ENCODE data around the gene RANGRF. TPM values are rescaled to one million over a fixed set of nuclear protein-coding genes. Genes with fewer than 3 reads are reported as not detected.

RANGRF gene
- total RNA-seq, 1 experiment from 2014 or later, result 12.7 TPM

DNA sequence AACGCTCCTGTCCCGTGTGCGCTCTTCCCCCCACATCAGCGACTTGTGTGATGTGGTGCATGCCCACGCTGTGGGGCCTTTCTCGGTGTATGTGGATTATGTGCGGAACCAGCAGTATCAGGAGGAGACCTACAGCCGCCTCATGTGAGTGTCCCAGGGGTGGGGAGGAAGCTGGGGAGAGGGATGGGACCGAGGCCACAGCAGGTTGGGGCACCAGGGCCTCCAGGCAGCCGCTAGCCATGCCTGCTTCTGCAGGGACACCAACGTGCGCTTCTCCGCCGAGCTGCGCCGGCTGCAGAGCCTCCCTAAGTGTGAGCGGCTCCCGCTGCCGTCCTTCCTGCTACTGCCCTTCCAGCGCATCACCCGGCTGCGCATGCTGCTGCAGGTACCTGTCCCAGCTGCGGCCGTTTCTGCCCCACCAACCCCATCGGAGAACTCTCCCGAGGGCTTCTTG is 27.3 kb downstream of the RANGRF start:
- peaks cover 27% of the 10 kb centered on the region for H3K27me3 ChIP-seq (ENCODE audit: control insufficient read depth, insufficient read depth, low read length)
- H3K4me3 ChIP-seq (ENCODE audit: insufficient read depth, low read depth, low read length), result peak overlapping the region; percentile 66
- peak; percentile 86 for DNase-seq
- H3K36me3 ChIP-seq (replicated peaks; ENCODE audit: control insufficient read depth, insufficient read depth, low read length), result no peaks in the 10 kb centered on the region

DNA sequence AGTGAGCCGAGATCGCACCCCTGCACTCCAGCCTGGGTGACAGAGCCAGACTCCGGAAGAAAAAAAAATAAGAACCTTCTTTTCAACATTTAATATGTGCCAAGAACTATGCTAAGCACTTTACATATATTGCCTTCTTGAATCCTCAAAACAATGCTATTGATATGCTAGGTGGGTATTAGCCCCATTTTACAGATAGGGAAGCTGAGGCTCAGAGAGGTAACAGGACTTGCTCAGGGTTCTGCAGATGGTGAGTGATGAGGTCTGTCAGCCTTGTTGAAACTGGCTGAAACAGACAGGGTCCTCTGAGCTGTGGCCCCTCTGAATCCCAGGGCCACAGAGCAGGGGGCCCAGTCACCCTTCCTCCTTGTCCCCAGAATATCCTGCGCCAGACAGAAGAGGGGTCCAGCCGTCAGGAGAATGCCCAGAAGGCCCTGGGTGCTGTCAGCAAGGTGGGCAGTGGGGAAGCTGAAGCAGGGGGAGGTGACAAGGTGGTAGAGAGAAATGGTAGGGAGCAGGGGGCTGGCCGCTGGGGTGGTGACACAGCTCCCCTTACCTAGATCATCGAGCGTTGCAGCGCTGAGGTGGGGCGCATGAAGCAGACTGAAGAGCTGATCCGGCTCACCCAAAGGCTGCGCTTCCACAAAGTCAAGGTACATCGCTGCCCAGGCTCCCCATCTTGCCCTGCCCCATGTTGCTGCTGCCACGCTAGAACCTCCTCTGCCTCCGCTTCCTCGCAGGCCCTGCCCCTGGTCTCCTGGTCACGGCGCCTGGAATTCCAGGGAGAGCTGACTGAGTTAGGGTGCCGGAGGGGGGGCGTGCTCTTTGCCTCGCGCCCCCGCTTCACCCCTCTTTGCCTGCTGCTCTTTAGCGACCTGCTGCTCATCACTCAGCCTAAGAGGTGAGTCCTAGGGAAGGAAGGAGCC is 29.8 kb downstream of the RANGRF start:
- H3K27me3 ChIP-seq (ENCODE audit: control insufficient read depth, insufficient read depth, low read length), result peaks cover 27% of the 10 kb centered on the region
- no peak overlapping the region for H3K4me3 ChIP-seq (ENCODE audit: insufficient read depth, low read depth, low read length)
- DNase-seq, result peak; percentile 42
- no peaks in the 10 kb centered on the region for H3K36me3 ChIP-seq (replicated peaks; ENCODE audit: control insufficient read depth, insufficient read depth, low read length)

DNA sequence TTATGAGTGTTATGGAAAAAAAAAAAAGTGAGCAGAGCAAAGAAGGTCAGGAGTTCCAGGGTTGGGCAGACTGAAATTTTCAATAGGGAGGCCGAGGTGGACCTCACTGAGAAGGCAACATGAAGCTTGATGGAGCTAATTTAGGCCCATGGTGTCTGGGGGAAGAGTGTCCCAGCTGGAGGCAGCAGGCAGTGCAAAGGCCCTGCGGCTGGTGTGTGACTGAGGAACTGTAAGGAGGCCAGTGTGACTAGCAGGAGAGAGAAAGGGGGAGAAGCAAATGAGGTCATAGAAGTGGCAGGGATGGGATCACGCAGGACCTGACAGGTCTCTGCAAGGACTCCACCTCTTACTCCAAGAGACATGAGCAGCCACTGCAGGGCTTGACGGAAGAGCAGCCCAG is 31.8 kb downstream of the RANGRF start:
- H3K27me3 ChIP-seq (ENCODE audit: control insufficient read depth, insufficient read depth, low read length), result peaks cover 18% of the 10 kb centered on the region
- H3K4me3 ChIP-seq (ENCODE audit: insufficient read depth, low read depth, low read length), result no peak overlapping the region
- H3K36me3 ChIP-seq (replicated peaks; ENCODE audit: control insufficient read depth, insufficient read depth, low read length), result no peaks in the 10 kb centered on the region
- no peak for DNase-seq

DNA sequence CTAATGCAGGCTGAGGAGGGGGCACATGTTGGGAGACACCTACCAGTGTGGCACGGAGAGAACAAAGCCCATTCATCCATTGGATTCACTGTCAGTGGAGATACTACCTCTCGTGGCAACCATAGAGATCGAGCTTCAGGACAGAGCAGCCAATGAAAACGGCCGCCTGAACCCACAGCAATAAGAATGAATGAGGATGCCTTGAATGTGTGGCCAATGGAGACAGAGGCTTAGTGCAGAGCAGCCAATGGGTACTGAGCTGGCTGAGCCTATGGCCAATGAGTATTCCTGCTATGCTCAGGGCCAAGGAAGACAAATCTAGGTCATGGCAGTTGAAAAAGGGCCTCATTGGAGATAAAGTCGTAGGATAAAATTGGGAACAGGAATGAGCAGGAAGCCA is 32.5 kb downstream of the RANGRF start:
- Histone ChIP-seq H3K36me3 (replicated peaks; ENCODE audit: control insufficient read depth, insufficient read depth, low read length) (no peaks in the 10 kb centered on the region), H3K27me3 (ENCODE audit: control insufficient read depth, insufficient read depth, low read length) (peaks cover 12% of the 10 kb centered on the region), H3K4me3 (ENCODE audit: insufficient read depth, low read depth, low read length) (no peak overlapping the region)
- DNase-seq, result peak; percentile 66

DNA sequence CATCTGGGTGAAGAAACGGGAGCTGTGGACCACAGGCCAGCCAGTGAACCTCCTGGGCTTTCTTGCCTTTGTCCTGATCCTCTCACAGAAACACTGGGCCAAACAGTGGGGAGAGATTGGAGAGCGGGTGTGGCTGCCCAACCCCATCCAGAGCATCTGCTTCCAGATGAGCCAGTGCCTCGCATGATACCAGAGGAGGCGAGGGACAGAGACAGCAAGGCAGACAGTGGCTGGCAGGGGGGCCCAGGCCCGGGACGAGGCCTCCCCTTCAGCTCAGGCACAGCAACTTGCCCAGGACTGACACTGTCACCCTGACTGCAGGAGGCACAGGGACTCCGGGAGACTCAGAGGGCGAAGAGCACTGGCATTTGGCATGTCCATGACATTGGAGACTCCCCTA is 33.6 kb downstream of the RANGRF start:
- Histone ChIP-seq H3K36me3 (replicated peaks; ENCODE audit: control insufficient read depth, insufficient read depth, low read length) (no peaks in the 10 kb centered on the region), H3K27me3 (ENCODE audit: control insufficient read depth, insufficient read depth, low read length) (peaks cover 13% of the 10 kb centered on the region), H3K4me3 (ENCODE audit: insufficient read depth, low read depth, low read length) (no peak overlapping the region)
- no peak for DNase-seq

DNA sequence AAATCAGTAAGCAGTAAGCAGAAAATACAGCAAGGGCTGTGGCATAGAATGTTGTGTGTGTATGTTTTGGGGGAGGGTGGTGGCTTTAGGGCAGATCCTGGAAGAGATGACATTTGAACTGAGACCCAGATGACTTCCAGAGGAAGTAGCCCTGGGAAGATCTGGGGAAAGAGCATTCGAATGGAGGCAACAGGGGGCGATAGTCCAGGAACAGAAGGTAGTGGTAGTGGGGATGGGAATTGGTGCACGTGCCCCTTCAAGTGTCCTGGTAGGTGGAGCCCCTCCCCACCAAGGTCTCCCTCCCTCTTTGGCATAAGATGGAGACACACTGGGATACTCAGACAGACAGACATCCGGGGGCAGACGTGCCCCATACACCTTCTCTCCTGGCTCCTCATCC is 35.7 kb downstream of the RANGRF start:
- no peaks in the 10 kb centered on the region for H3K36me3 ChIP-seq (replicated peaks; ENCODE audit: control insufficient read depth, insufficient read depth, low read length)
- peak; percentile 51 for DNase-seq
- H3K4me3 ChIP-seq (ENCODE audit: insufficient read depth, low read depth, low read length), result no peak overlapping the region
- H3K27me3 ChIP-seq (ENCODE audit: control insufficient read depth, insufficient read depth, low read length), result peaks cover 18% of the 10 kb centered on the region

DNA sequence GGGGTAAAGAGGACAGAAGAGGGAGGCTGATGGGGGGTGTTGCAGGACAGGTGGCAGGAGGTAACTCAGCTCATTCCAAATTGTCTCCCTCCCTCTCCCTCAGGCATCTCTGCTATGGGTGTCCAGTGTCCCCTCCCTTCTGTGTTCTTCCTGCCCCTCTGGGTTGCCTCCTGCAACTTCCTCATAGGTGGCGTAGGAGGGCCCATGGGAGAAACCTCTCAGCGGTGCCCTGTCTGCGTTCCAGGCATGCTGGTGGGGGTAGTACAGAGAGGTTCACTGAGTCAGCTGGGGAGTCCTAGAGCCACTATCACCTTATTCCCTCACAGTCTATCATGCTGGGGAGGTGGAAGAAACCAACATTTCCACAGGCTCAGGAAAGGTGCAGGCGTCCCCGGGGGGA is 36.5 kb downstream of the RANGRF start:
- Histone ChIP-seq H3K27me3 (ENCODE audit: control insufficient read depth, insufficient read depth, low read length) (peaks cover 18% of the 10 kb centered on the region), H3K36me3 (replicated peaks; ENCODE audit: control insufficient read depth, insufficient read depth, low read length) (no peaks in the 10 kb centered on the region), H3K4me3 (ENCODE audit: insufficient read depth, low read depth, low read length) (no peak overlapping the region)
- DNase-seq, result no peak

DNA sequence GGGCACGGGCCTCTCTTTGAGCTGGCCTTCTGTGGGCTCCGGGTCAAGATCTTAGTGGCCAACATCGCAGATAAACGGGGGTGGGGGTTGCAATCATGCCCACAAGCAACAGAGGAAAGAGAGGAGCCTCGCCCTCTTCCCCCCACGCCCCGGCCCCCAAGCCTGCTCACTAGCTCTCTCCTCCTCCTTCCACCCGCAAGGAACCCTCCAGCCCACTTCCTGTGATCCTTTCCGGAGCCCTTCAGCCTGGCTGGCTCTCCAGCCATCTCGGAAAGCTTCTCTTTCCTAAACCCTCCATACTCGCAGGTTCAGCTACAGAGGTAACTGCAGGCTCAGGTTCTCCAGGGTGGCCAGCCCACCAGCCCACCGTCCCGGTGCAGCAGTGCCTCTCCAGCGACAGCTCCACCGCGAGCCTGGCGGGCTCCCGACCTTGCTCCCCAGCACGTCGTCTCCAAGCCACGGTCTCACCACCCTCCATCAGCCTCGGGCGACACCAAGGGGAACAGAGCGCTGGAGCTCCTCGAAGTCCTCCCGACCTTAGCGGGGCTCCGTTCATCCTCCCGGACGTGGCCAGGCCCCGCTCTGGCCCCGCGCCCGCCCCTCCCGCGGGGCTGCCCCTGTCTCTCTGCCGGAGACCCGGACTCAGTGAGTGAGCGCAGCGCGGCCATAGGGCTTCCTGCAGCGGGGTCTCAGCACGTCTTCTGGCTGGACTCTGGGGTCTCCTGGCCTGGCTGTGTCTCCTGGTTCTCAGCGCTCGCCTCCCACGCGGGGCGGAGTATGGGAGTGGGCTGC is 38.2 kb downstream of the RANGRF start:
- Histone ChIP-seq H3K27me3 (ENCODE audit: control insufficient read depth, insufficient read depth, low read length) (peaks cover 18% of the 10 kb centered on the region), H3K36me3 (replicated peaks; ENCODE audit: control insufficient read depth, insufficient read depth, low read length) (no peaks in the 10 kb centered on the region), H3K4me3 (ENCODE audit: insufficient read depth, low read depth, low read length) (peak overlapping the region; percentile 66)
- peak; percentile 89 for DNase-seq

DNA sequence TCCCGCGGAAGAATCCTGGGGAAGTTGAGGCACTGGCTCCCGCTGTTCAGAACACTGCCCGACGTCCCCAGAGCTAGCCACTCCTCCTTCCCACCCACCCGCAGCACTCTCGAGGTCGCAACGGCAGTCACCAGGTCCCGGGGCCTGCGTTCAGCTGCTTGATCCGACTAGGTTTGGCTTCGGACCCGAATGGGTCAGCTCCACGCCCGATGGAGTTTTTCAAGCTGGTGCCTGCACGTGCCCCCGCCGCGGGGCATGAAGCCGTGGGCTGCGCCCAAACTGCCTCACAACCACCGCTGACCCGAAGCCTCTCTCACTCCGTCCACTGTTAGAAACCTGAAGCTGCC is 38.8 kb downstream of the RANGRF start:
- peaks cover 18% of the 10 kb centered on the region for H3K27me3 ChIP-seq (ENCODE audit: control insufficient read depth, insufficient read depth, low read length)
- DNase-seq, result peak; percentile 70
- H3K36me3 ChIP-seq (replicated peaks; ENCODE audit: control insufficient read depth, insufficient read depth, low read length), result no peaks in the 10 kb centered on the region
- H3K4me3 ChIP-seq (ENCODE audit: insufficient read depth, low read depth, low read length), result peak overlapping the region; percentile 66

DNA sequence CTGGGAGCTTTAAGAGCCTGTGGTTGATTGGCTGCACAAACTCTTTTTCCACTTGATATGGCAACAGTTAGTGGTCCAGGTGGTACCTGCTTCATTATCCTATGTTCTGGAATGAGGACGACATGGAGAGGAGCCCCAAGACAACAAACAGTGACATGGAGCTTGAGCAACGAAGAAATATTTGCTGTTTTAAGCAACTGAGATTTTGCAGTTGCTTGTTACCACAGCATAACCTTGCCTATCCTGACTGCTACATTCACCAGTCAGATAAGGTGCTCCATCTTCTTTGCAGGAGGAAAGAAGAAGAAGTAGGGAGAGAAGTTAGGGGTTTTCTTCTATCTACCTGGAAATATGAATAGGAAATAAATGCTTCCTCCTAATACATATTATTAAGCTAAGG is 43.7 kb downstream of the RANGRF start:
- no peak for DNase-seq
- Histone ChIP-seq H3K4me3 (ENCODE audit: insufficient read depth, low read depth, low read length) (no peak overlapping the region), H3K27me3 (ENCODE audit: control insufficient read depth, insufficient read depth, low read length) (peaks cover 5% of the 10 kb centered on the region), H3K36me3 (replicated peaks; ENCODE audit: control insufficient read depth, insufficient read depth, low read length) (no peaks in the 10 kb centered on the region)

DNA sequence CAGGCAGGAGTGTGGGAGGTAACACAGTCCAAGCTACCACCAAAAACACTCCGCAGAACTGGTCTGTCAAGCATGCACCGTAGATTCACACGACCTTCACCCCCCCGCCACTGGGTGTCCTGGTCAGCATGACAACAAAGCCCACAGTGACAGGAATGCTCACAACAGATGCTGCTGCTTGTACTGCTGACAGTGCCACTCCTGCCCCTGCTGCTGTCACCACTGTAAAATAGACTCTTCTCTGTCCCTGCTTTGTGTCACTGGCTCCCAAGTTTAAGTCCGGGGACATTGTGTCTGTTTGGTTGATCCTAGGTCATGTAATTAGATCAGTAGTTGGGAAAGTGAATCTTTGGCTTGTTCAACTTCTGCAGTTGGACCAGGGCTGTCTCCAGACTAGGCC is 44.2 kb downstream of the RANGRF start:
- no peaks in the 10 kb centered on the region for H3K27me3 ChIP-seq (ENCODE audit: control insufficient read depth, insufficient read depth, low read length)
- H3K36me3 ChIP-seq (replicated peaks; ENCODE audit: control insufficient read depth, insufficient read depth, low read length), result no peaks in the 10 kb centered on the region
- DNase-seq, result peak; percentile 54
- H3K4me3 ChIP-seq (ENCODE audit: insufficient read depth, low read depth, low read length), result no peak overlapping the region

DNA sequence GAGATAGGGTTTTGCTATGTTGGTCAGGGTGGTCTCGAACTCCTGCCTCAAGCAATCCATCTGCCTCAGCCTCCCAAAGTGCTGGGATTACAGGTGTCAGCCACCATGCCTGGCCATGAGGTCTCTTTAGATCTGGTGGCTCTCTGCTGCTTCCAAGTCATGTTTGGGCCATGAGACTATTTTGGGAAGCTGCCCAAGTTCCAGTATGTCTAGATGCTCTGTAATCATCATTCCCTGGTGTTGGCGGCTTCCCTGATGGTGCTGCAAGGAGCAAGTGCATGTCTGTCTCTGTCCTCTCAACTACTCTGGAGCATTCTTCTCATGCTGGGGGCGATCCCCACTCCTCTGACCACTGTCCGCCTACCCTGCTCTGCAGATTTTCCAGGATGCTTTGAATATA is 44.8 kb downstream of the RANGRF start:
- H3K36me3 ChIP-seq (replicated peaks; ENCODE audit: control insufficient read depth, insufficient read depth, low read length), result no peaks in the 10 kb centered on the region
- no peaks in the 10 kb centered on the region for H3K27me3 ChIP-seq (ENCODE audit: control insufficient read depth, insufficient read depth, low read length)
- DNase-seq, result no peak
- no peak overlapping the region for H3K4me3 ChIP-seq (ENCODE audit: insufficient read depth, low read depth, low read length)

DNA sequence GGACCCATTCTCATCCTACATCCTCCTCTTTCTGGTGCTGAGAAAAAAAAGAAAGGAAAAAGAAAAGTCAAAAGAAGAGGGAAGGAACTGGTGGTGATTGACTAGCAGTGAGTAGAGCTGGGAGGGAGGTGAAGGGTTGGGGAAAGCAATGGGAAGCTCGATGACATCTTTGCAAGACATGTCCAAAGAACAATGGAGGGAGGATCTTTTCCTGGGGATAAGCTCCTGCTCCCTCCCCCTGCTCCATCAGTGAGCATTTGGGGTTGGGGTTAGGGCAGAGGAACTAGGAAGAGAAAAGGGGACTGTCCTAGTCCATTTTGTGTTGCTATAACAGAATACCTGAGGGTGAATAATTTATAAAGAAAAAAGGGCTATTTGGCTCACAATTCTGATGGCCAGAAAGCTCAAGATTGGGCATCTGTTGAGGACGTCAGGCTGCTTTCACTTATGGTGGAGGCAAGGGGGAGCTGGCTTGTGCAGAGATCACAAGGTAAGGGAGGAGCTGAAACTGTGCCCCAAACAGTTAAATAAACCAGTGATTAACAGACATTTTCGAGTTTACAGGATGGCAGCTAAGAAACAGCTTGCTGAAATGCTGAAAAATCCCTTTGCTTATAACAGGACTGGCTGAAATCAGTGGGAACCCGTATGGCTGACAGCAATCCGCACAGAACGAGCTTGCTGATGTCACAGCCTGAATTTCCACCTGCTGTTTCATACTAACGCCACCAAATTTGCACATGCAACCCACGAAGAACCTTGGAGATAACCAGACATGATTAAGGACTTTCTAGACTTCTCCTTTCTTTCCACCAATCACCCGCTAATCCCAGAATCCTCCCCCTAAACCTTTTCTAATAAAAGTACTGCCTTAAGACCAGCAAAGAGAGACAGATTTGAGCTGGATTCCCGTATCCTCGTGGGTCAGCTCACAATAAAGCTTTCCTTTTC is 49.6 kb downstream of the RANGRF start:
- no peaks in the 10 kb centered on the region for H3K36me3 ChIP-seq (replicated peaks; ENCODE audit: control insufficient read depth, insufficient read depth, low read length)
- H3K4me3 ChIP-seq (ENCODE audit: insufficient read depth, low read depth, low read length), result no peak overlapping the region
- peak; percentile 55 for DNase-seq

DNA sequence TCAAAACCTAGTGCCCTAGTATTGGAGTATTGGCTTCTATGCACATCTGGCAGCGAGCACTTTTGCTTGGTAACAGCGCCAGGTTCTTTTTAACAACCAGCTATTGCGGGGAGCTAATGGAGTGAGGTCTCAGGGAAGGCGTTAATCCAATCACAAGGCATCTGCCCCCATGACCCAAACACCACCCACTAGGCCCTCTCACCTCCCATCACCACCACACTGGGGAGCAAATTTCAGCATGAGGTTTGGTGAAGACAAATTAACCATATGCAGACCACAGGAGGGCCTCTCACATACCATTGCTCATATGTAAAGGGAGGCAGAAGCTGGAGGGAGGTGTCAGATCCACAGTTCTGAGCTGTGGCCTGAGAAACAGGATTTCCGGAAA is 50.3 kb downstream of the RANGRF start:
- Histone ChIP-seq H3K27me3 (ENCODE audit: control insufficient read depth, insufficient read depth, low read length) (no peaks in the 10 kb centered on the region), H3K4me3 (ENCODE audit: insufficient read depth, low read depth, low read length) (no peak overlapping the region), H3K36me3 (replicated peaks; ENCODE audit: control insufficient read depth, insufficient read depth, low read length) (no peaks in the 10 kb centered on the region)
- no peak for DNase-seq

More for the DNA sequence above, 49.6 kb downstream of the RANGRF start:
- H3K27me3 ChIP-seq (ENCODE audit: control insufficient read depth, insufficient read depth, low read length), result no peaks in the 10 kb centered on the region

All from H7 (cell line).